Right lobe of liver (tissue), 4 donors: ENCODE data around the gene CDK17.

Experiments used
- POLR2A ChIP-seq: fragments of 450-650 bp; IDR thresholded peaks from one replicate; pipeline ENCODE4 v1.6.1; 2017; ENCODE audit warnings: antibody characterized with exemption, mild to moderate bottlenecking
- TF ChIP-seq, protein P1 (sequence below), 4 donors: fragments of 200-600 bp in 3 of 4; fragments of 450-650 bp in 1 of 4; IDR thresholded peaks; one replicate each; pipeline versions ENCODE4 v1.5.1 to v1.8.0; 2016 to 2022; ENCODE audit warnings: antibody characterized with exemption in 4 of 4, mild to moderate bottlenecking in 2 of 4
- donor health status: DM: no; HTN: no; CAD: no.
- donor health status: DM: no; HTN: no; CAD: no.
- donor health status: DM: no; HTN: yes; CAD: no.

GRCh38 chr12:96414637-96415036 is 14.4 kb upstream of the CDK17 start:
- TF ChIP-seq, protein P1, sequence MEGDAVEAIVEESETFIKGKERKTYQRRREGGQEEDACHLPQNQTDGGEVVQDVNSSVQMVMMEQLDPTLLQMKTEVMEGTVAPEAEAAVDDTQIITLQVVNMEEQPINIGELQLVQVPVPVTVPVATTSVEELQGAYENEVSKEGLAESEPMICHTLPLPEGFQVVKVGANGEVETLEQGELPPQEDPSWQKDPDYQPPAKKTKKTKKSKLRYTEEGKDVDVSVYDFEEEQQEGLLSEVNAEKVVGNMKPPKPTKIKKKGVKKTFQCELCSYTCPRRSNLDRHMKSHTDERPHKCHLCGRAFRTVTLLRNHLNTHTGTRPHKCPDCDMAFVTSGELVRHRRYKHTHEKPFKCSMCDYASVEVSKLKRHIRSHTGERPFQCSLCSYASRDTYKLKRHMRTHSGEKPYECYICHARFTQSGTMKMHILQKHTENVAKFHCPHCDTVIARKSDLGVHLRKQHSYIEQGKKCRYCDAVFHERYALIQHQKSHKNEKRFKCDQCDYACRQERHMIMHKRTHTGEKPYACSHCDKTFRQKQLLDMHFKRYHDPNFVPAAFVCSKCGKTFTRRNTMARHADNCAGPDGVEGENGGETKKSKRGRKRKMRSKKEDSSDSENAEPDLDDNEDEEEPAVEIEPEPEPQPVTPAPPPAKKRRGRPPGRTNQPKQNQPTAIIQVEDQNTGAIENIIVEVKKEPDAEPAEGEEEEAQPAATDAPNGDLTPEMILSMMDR (IDR thresholded peaks at IDR 0.05) = no peak
- no peak for TF ChIP-seq POLR2A
